GM15510 (cell line): Measurements from ENCODE around the gene PUDP.

Source experiments
- POLR2A ChIP-seq: IDR thresholded peaks from 3 replicates; pipeline ENCODE4 v1.6.1; 2011; ENCODE audit warnings: borderline replicate concordance; ENCODE audit not compliant: insufficient read length; ENCODE audit errors: extremely low read depth

Gene PUDP

DNA sequence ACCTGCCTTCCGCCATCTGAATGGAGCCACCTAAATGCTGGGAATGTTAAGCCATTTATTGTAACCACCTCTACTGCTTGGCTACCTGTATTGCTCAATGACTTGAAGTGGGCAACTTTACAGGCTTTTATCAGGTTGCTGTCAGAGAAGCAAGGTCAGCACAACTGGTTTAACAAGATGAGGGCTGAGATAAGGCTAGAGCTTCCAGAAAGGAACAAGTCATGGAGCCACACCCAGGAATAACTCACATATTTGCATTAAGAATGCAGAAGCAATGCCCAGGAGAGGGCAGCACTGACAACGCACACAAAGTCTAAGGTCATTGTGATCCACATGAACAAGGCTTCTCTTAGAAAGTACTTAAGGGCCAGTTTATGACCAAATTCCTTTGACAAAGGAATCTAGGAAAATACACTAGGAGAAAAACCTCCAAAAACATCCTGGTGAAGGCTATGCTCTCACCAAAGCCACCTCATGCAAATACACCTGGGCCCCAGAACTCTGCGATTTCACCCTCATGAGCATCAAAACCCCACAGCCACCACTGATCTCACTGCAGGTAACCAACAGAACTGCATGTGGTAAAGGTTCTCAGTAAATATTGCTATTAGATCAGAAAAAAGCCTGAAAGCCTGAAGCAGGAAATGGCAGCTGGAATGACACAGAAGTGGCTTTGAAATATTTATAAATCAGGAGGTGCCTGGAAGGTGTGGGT lies 15.5 kb downstream of the PUDP start:
- no peak for TF ChIP-seq POLR2A

DNA sequence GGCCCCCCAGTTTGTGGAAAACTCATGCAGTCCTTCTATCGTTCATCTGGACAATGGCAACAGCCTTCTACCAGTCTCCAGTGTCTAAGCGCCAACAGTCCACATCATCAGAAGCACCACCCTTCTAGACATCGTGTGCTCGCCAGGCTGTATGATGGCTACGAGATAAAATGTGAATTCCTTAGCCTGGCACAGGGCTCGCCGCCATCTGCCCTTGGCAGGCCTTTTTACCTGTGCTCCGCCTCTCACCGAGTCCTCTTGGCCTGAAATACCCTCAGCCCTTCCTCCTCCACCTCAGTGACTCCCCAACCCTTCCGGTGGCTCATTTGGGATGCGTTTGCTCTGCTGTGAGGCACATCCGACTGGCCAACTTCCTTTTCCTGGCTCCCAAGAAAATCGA lies 16.3 kb downstream of the PUDP start:
- no peak for TF ChIP-seq POLR2A

DNA sequence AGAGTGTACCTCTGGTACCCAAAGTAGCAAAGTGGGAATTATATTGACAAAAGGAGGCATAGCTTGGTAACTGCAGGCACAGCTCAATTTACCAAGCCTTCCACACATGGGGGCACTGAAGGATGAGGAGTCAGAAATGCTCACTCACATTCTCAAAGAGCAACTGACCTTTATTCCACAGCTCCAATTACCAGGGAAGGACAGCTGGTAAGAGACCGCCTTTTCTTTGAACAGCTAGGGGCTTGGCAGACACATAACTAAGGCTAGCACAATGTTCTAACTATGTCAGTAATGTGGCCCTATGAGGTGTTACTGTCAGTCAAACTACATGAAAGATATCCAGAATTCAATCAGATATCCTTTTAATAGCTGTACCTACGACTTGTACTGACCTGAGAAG lies 20.9 kb downstream of the PUDP start:
- no peak for TF ChIP-seq POLR2A

DNA sequence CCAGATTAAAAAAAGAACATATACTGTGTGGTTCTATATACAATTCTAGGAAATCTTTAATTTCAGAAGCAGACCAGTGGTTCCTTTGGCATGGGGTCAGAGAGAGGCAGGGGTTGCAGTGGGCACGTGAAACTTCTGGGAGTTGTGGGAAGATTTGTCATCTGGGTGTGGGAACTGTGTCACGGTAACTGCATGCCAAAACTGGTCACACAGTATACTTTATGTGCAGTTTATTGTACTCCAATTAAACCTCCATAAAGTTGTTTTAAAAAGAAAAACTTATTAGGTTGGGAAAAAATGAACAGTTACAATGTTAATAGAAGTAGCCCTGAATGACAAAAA lies 27.1 kb downstream of the PUDP start:
- TF ChIP-seq POLR2A: no peak

DNA sequence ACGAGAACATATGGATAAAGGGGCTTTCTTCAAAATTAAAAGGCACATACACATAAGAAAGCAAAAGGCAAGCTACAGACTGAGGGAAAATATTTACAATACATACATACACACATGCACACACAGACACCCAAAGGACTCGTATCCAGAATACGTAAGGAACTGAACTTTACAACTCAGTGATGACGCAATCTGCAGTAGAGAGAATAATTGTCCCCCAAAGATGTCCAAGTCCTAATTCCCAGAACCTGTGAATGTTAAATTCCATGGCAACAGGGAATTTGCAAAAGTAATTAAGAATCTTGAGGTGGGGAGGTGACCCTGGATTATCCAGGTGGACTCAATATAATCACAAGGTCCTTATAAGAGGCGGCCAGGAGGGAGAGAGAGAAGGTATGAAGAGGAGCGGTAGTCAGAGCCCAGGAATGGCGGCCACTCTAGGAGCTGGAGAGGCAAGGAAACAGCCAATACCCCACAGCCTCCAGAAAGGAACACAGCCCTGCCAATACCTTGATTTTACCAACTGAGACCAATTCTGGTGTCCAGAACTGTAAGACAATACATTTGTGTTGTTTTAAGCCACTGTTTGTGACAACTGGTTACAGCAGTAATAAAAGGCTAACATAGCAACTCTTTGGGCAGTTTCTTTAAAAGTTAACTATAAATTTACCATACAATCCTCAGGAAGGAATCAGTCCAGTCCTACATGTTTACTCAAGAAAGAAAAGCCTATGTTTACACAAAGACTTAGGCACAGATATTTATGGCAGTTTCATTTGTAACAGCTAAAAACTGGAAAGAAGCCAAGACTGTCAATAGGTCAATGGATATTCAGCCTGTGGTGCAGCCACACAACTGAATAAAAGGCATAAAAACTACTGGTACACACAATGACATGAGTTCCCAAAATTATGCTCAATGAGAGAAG lies 27.7 kb downstream of the PUDP start:
- TF ChIP-seq POLR2A: no peak

DNA sequence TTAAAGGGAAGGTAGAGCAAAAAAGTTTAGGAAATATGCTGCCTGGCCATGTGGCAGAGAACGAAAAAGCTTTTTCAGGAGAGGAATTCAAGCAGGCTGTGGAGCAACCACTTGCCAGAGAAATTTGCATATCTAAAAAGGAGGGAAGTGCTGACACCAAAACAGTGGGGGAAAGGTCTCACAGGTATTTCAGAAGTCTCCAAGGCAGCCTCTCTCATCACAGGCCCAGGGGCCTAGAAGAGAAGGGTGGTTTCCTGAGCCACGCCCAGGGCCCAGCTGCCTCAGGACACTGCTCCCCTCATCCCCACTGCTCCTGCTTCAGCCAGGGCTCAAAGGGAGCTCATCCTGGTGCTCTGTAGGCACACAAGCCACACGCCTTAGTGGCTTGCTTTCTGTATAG lies 30.4 kb downstream of the PUDP start:
- no peak for TF ChIP-seq POLR2A

DNA sequence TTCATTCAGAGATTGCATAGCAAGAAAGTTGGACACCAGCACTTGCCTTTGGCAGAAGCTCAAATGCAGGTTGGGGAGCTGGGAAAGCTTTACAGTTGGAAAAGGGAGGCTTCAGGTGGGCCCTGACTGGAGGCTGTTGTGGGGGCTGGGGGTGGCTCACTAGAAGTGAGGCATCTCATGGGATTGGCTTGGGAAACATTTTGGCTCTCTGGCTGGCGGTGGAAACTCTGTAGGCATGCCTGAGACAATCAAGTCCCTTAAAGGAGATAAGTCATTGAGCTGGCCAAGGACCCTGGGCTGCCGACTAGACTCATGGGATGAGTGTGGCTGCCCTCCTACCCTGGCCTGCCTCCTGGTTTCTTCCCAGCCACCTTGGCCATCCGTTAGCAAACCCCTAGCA lies 31.9 kb downstream of the PUDP start:
- TF ChIP-seq POLR2A: no peak

DNA sequence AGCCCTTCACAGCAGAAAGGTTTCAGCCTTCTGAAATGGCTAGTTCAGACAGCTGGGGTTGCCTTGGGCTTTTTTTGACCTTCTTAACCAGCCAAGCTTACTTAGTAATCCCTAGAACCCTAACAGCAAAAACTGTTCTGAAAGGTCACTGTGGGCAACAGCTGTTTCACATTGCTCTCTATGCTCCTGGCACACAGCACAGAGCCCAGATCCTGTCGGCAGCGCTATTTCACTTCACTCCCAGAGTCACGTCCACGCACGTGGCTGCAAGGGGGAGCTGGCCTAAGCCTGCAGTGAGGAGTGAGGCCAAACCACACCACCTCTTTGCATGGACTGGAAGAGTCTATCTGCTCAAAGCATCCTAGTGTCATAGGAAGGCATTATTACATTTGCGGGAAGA lies 32.4 kb downstream of the PUDP start:
- no peak for TF ChIP-seq POLR2A

DNA sequence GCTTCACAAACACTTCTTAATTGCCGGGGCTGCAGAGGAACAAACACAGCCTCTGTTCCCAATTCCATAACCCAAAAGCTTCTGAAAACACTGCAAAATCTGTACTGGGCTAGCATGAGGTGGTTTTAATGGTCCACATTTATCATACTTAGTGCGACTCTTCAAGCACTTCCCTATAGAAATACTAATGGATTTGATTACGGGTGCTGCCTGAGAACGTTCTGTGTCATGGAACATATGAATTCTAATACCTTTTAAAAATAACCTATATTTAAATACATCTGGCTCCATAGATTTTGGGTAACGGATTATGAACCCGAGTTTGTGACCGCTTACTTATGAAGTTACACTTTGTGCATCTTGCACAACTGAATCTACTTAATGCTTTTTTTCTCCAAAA lies 35.9 kb downstream of the PUDP start:
- TF ChIP-seq POLR2A: no peak

DNA sequence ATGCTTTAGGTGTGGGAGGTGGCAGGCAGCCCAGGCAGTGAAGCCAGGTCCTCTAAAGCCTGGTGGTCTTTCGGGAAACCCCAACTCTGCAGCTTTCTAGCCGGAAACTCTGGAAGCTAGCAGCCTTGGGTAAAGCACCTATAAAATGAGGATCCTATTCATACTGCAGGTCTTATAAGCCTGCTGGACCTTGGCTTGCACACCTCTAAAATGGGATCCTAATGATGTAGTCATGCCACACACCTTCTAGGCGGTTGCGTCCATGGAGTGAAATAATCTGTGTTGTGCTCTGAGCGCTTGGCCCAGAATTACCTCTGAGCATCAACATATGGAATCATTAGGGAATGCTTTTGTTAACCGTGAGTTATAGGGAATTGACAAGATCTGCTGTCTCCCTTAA lies 36.4 kb downstream of the PUDP start:
- no peak for TF ChIP-seq POLR2A

DNA sequence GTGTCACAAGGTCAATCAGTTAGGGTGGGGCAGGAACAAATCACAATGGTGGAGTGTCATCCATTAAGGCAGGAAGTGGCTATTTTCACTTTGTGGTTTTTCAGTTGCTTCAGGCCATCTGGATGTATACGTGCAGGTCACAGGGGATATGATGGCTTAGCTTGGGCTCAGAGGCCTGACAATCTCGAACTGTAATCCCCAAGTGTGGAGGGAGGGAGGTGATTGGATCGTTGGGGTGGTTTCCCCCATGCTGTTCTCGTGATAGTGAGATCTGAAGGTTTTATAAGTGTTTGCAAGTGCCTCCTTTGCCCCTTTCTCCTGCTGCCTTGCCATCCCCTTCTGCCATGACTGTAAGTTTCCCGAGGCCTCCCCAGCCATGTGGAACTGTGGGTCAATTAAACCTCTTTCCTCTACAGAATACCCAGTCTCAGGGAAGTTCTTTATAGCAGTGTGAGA lies 37.1 kb downstream of the PUDP start:
- TF ChIP-seq POLR2A: peak; percentile 43

DNA sequence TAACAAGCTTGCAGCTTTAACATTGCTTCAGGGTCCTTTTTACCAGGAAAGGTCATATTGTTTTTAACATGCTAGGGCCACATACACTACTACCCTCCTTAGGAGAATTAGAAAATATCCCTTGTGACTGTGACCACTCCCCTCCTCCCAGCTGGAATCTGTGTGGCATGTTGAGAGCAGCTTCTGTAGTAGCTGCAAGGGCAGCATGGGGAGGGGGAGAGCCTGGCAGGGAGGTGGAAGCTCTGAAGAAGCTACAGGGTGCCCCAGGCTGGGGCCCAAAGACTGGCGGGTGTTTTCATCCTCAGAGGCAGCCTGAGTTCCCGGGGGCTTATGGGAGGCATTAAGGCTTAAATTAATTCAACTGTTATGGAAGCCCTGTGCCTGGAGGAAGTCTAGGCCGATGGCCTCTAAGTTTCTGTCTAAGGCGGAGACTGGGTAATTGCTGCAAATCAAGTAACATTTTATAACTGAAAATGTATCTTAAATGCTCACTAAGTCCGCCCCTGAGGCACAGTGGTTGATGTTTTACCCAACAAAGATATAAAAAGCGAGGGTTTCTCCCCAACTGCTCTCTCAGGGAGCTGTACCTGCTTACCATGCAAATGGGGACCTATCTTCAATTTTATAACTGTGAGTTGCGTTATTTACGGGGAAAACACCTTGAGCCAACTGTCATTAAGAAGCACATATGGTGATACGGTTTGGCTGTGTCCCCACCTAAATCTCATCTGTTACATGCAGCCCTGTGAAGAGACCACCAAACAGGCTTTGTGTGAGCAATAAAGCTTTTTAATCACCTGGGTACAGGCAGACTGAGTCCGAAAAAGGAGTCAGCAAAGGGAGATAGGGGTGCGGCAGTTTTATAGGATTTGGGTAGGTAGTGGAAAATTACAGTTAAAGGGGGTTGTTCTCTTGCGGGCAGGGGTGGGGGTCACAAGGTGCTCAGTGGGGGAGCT lies 37.8 kb downstream of the PUDP start:
- TF ChIP-seq POLR2A: no peak

DNA sequence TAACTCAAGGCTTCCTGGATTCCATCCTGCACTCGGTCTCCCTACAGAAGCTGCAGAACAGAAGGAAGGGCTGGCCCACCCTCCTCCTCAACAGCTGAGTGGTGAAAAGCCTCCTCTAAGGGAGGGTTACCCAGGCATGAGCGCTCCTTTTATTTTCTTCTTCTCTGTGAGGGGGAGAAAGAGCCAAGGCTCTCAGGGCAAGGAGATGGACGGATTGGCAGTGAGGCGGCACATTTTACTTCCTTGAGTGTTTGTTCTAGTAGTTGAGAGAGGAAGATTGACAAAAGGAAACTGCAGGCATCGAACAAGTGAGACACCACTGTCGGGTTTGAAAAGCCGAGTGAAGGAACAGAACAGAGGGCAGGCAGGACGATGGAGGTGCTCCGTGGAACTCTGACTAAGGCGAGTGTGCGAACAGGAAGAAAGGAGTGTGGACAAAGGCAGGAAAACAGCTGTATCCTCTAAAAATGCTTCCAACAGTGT lies 38.9 kb downstream of the PUDP start:
- no peak for TF ChIP-seq POLR2A

DNA sequence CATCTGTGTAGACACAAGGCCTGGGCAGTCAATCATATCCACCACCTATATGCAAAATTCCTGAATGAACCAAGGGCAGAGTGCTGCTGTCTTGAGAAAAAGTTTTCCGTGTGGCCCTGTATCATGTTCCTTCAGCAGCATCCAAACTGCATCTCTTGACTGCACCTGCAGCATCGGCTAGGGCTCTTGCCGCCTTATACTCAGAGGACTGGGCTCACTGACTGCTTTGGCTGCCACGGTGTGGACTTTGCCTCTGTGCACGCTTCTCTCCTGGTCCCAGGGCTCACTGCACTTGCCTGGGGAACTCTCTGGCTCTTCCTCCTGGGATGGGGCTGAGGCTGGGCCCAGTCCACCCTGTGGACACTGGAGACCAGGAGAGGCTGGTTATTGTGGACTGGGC lies 39.9 kb downstream of the PUDP start:
- no peak for TF ChIP-seq POLR2A

DNA sequence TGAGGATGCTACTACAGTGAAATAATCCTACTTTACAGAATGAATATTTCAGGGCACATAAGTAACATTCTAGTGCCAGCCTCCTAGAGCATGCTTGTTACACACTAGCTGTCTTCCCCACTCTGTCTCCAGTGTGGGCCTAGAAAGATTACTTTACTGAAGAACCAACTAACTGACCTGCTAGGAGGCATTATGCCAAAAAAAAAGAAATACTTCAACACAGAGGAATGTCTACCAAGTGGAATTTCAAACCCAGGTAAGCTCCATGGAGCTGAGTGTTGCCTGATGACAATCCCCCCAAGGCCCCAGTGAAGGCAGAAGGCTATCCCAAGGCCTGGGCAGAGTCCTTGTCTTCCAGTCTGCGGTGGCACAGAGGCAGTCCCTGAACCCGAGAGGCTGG lies 41.3 kb downstream of the PUDP start:
- no peak for TF ChIP-seq POLR2A
